Brain microvascular endothelial cell (primary cell): Measurements from ENCODE around the gene NHLH1.

ENCODE experiments used
- DNase-seq: peaks from one replicate; pipeline ENCODE4 v3.0.0-alpha.2; 2020
- H3K27ac ChIP-seq: fragments of 250-450 bp; sonication (Bioruptor Pico); 2 replicates; pipeline ENCODE4 v1.5.1; 2020; ENCODE audit warnings: mild to moderate bottlenecking, moderate library complexity
- H3K27me3 ChIP-seq: fragments of 250-450 bp; sonication (Bioruptor Pico); replicated peaks from 2 replicates; pipeline ENCODE4 v1.5.1; 2020; ENCODE audit warnings: mild to moderate bottlenecking
- H3K36me3 ChIP-seq: fragments of 250-450 bp; sonication (Bioruptor Pico); replicated peaks from 2 replicates; pipeline ENCODE4 v1.5.1; 2020; ENCODE audit warnings: mild to moderate bottlenecking
- H3K4me3 ChIP-seq: 2 replicates; pipeline ENCODE4 v1.5.1; 2011; ENCODE audit warnings: low read depth, mild to moderate bottlenecking, control low read depth, low read length, moderate library complexity
- CTCF ChIP-seq: IDR thresholded peaks from 2 replicates; pipeline ENCODE4 v1.5.1; 2011; ENCODE audit warnings: low read depth, mild to moderate bottlenecking, moderate library complexity, low read length, control low read depth, inconsistent platforms; ENCODE audit errors: missing control alignments
- in situ Hi-C: cut with HindIII; loops from 2 replicates; pipeline ENCODE4 v1.10.0; 2017; ENCODE audit warnings: low sequenced_read_pairs, low pct_ligation_motif_present

Gene NHLH1

DNA sequence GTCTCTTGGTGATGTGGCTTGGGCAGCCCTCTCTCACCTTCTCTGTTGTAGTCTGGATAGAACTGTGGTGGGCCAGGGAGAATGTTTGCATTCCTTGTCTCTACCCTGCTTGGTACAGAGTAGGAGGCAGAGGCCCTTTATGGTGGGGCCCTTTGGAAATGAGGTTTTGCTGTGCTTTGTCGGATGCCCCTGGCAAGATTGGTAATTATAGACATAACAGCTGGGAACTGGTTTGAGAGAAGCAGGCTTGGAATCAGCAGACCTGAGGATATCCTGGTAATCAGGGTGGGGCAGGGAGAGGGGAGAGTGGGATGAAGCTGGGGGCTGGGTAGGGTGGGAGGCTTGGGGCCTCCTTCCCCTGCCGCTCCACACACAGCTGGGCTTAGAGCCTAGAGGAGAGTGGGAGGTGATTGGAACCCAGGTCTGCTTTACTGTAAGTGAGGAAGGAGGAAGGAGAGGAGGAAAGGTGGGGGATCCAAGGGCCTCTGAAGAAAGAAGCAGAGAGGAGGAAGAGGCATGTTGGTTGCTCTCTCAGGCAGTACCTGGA, 38.5 kb downstream of the NHLH1 start:
- Histone ChIP-seq H3K4me3 (no peak overlapping the region), H3K27ac (no peak overlapping the region), H3K27me3 (peaks cover 16% of the 10 kb centered on the region), H3K36me3 (no peaks in the 10 kb centered on the region)
- in situ Hi-C loops = no loop called here
- DNase-seq = no peak
- TF ChIP-seq CTCF = no peak

DNA sequence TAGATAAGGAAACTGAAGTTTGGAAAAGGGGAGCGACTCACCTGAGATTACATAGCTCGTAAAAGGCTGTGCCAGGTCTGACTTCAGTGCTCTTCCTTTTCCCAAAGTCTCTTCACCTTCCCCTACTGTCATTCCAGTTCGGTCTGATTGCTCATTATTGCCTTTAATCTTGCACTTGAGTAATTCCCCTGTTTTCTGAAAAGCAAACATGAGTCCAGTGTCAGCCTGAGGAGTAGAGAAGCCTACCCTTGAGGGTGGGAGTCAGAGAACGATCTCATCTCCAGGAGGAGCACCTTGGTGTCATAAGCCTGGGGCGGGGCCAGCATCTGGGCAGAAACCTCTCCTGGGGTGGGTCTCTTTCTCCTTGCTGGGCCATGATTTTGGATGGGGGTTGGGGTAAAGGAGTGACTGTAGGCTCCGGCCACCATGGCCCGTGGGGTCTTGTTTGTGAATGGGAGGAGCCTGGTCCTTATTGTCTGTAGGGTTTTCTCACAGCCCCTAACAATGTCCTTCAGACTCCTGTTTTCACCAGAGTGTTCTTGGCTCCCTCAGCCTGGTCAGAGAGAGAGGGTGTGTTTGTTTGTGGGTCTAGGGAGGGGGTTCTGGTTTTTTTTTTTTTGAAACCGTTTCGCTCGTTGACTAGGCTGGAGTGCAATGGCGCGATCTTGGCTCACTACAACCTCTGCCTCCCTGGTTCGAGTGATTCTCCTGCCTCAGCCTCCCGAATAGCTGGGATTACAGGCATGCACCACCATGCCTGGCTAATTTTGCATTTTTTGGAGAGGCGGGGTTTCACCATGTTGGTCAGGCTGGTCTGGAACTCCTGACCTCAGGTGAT, 39.5 kb downstream of the NHLH1 start:
- no peak for DNase-seq
- in situ Hi-C loops = no loop called here
- H3K27me3 ChIP-seq = peaks cover 11% of the 10 kb centered on the region
- TF ChIP-seq CTCF = no peak
- no peak overlapping the region for H3K4me3 ChIP-seq
- no peaks in the 10 kb centered on the region for H3K36me3 ChIP-seq
- H3K27ac ChIP-seq = no peak overlapping the region

DNA sequence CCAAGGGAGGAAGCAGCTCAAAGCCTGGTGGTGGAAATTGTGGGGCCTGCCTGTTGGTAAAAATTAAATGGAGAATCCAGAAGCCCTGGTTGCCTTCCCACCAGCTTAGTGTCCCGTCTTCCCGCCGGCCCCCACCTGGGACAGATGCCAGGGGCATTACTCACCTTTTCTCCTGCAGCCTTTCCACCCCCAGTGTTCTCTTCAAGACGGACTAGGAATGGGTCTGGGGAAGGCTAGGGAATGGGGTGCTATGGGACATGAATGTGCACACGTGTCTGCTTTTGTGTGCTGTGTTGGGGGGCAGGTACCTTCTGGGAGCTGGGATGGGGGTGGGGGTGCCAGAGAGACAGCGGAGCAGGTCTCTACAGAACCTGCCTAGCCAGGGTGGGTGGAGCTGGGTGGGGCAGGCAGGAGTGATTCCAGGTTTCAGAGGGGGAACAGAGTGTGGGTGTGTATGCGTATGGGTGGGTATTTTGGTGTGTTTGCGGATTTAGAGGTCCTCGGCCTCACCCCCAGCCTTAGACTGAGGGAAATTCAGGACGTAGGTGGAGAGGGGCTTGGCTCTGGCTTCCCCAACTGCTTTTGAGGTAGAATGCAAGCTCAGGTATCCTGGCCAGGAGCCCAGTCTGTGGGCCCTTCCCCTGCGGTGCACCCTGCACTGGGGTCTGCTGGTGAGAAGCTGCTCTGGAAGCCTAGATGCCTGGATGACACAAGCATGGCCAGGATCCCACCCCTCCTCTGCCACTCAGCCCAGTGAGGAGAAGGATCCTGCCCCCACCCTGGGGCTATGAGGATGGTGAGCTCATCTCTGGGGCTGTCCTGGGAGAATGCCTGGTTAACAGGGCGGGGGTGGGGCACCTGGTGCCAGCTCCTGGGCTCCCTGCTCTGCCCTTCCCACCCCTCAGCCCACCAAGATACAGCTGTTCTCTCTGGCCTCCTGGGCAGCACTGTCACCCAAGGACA, 41.2 kb downstream of the NHLH1 start:
- no peak overlapping the region for H3K27ac ChIP-seq
- in situ Hi-C loops = no loop called here
- no peaks in the 10 kb centered on the region for H3K27me3 ChIP-seq

DNA sequence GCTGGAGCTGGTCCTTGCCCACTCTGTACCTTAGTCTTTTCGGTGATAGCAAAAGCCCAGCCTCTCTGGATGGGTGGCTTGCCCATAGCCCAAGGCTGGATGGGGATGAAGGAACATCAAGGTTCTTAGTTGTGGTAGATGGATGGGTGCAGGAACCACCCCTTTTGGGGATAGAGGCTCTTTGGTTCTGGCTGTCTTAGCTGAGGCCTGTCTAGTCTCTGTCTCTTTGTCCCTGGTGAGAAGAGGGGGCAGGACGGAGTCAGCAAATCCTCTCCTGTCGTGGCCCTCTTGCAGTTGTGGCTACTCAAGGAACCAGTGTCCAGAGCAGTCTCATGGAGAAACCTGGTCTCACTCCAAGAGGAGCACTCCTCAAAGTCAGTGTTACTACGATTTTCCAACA, 42.0 kb downstream of the NHLH1 start:
- Histone ChIP-seq H3K27me3 (no peaks in the 10 kb centered on the region), H3K36me3 (no peaks in the 10 kb centered on the region), H3K27ac (no peak overlapping the region), H3K4me3 (no peak overlapping the region)
- no peak for DNase-seq
- TF ChIP-seq CTCF = no peak
- in situ Hi-C loops = no loop called here

More for the DNA sequence above, 41.2 kb downstream of the NHLH1 start:
- TF ChIP-seq CTCF = no peak
- no peak overlapping the region for H3K4me3 ChIP-seq
- DNase-seq = no peak
- no peaks in the 10 kb centered on the region for H3K36me3 ChIP-seq

GRCh38 chr1:160409486-160409885, 42.6 kb downstream of the NHLH1 start:
- no peaks in the 10 kb centered on the region for H3K36me3 ChIP-seq
- in situ Hi-C loops = no loop called here
- H3K27me3 ChIP-seq = no peaks in the 10 kb centered on the region
- H3K27ac ChIP-seq = no peak overlapping the region
- H3K4me3 ChIP-seq = no peak overlapping the region
- DNase-seq = no peak
- no peak for TF ChIP-seq CTCF
